ENCODE measurements around the gene ZNF516.
"Not testable (repeated sequence)": the region's sequence is repeated elsewhere in the genome, so short reads cannot be mapped to it uniquely, and the experiment has no call there.

Gene ZNF516

GRCh38 chr18:76490670-76491472, 4.2 kb downstream of the ZNF516 start:
- DNase-seq, result peak; percentile 70

- DNase-seq, result no peak
These were observed 5.0 kb downstream of the ZNF516 start for GRCh38 chr18:76490033-76490432.

DNA sequence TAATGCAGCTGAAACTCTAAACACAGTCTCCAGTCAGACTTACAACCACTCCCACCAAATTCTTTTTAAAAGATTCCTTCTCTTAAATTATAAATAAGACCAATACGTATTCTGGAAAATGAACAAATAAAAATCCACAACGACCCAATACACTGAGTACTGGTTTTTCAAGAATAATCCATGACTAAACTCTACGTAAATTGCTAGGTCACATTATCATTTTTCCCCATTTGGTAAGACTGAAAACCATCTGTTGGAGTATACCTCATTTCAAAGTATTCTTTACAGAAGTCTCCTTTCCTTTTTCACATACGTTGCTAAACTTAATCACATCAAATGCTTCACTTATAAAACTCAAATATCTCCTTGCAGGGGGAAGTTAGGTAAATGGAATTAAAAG, 6.0 kb downstream of the ZNF516 start:
- no peak for DNase-seq

DNA sequence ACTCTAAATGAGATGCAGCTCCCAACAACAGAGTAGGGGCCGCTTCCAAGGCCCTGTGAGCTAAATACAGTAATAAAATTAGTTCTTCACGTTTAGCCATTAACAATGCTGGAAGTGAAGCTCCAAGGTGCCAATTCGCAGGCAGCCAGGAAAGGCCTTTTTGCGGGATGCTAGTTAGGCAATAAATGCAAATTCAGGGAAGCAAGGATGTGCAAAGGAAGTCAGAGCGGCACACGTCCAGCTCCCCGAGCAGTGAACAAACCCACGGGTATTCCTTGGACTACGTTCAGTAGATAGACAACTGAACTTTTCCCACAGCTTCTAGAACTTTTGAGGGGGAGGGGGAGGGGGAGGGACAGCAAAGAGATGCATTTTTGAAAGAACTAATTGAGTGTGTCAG, 6.9 kb downstream of the ZNF516 start:
- DNase-seq, result no peak

- no peak for DNase-seq
These were observed 7.3 kb downstream of the ZNF516 start for GRCh38 chr18:76487782-76488181.

DNA sequence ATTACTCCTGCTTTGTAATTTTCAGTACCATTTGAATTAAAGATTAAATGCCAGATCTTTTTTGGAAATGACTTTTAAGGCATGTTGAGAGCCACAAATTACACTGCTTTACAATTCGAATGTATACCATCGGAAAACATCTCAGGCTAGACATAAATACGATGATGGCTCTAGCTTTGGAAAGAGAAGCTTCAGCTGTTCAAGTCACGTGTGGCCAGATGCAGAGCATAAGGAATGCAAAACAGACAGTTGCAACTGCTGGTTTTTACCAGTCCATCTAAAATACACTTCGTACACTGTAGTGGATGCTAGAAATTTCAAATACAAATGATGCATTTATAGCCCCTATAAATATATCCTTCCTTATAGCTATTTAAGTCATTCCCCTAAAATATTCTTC, 8.0 kb downstream of the ZNF516 start:
- DNase-seq, result no peak

GRCh38 chr18:76486574-76486973, 8.5 kb downstream of the ZNF516 start:
- no peak for DNase-seq

DNA sequence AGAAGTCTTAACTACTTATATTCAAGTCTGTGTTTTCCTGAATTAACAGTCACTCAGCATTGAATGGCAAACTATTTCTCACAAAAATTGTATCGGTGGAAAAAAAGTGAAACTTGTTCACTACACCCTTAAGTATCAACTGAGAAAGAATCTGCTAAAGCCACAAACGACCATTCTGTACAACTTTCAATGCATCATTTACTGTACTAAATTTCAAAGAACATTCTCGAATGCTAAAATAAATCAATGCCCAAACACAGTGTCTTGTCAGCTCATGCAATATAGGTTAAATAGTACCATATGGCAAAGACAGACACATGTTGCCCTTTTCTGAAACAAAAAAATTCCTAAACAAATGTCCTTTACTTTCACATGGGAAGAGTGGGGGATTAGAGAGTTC, 9.0 kb downstream of the ZNF516 start:
- no peak for DNase-seq

- DNase-seq, result no peak
These were observed 10.2 kb downstream of the ZNF516 start for GRCh38 chr18:76484749-76485387.

DNA sequence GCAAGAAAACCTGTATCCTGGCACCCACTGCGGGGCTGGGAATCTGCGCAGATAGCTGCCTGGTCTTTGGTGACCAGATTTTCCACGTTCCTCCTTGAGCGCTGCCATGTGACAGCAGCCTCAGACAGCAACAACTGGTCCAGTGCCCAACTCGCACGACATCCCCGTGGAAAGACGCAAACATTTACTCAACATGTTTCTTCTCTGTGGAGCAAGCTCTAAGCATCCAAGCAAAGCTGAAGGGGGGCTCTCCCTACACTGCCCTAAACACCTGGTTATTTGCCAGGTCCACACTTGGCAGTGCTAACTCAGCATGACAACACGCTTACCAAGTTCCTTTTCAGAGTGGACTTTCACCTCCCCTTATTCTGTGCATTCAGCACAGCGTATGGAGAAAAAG, 11.3 kb downstream of the ZNF516 start:
- DNase-seq, result no peak

DNA sequence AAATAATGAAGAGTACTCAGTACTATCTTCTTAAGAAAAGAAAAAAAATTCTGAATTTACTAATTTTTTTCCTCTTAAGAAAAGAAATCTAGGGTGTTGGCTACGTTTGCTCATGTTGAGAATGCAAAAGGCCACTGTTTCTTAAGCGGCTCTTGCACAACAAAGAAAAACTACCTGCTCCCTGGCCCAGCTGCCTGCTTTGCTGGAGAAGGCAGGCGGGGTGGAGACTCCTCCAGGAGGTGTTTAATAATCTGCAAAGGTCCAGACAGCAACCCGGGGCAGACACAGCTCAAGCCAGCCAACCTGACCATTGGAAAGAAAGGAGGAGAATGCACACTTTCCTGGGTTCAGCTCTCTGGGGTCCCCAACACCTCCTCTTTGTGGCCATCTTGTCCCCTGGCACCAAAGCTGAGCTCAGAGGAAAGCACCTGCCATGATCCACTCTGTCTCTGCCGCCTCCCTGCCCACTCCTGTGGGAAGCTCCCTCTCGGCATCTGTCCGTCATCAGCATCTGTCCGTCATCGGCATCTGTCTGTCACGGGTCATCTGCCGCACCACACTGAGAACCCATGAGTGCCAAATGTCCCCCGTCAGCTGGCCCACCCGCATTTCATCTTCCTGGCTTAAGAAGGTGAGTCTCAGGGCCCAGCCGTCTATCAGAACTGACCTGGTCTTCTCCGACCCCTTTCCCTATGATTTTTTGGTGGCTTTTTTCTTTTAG, 11.9 kb downstream of the ZNF516 start:
- no peak for DNase-seq

- no peak for DNase-seq
These were observed 12.8 kb downstream of the ZNF516 start for GRCh38 chr18:76482267-76482666.

DNA sequence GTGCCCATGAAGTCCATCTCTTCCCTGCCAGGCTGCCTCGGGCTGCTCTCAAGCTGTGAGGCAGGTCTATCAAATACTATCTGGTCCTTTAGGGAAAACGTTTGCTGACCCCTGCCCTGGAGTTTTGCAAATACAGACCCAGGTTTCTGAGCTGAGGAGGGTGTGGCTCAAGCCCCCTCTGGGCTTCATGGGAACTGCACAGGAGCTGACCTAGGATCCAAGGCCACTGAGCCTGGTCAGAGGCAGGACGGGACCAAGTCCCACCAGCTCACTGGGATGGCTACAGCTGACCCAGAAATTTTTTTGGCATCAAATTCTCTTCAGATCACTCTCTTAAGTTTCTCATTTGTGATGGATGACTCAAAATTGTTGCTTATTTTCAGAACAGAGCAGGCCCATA, 14.1 kb downstream of the ZNF516 start:
- DNase-seq, result no peak

- no peak for DNase-seq
These were observed 15.4 kb downstream of the ZNF516 start for GRCh38 chr18:76479351-76480238.

- no peak for DNase-seq
These were observed 18.1 kb downstream of the ZNF516 start for GRCh38 chr18:76476665-76477561.

GRCh38 chr18:76475450-76476194, 19.4 kb downstream of the ZNF516 start:
- DNase-seq, result no peak

DNA sequence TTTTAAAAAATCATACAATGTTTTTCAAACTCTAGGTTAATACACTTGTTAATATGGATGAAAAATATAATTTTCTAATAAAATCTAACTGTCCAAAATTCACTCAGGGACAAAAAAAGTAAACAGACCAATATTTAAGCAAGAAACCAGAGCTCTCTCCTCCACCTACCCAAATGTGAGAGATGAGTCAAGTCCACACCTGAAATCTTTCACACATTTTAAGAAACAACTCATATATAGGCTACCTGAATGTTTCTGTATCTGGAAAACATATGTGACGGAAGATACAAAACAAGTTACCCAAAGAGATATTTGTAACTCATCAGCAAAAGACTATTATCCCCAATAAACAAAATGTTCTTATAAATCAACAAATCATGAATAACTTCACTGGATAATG, 20.2 kb downstream of the ZNF516 start:
- DNase-seq, result no peak

DNA sequence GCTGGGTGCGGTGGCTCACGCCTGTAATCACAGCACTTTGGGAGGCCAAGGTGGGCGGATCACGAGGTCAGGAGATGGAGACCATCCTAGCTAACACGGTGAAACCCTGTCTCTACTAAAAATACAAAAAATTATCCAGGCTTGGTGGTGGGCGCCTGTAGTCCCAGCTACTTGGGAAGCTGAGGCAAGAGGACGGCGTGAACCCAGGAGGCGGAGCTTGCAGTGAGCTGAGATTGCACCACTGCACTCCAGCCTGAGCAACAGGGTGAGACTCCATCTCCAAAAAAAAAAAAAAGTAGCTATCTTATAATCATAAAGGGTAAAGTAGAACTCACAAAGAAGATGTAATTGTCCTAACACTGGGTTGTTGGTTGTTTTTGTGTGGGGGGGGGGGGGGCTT, 21.5 kb downstream of the ZNF516 start:
- not testable (repeated sequence) for DNase-seq

- no peak for DNase-seq
These were observed 22.2 kb downstream of the ZNF516 start for GRCh38 chr18:76472829-76473228.

DNA sequence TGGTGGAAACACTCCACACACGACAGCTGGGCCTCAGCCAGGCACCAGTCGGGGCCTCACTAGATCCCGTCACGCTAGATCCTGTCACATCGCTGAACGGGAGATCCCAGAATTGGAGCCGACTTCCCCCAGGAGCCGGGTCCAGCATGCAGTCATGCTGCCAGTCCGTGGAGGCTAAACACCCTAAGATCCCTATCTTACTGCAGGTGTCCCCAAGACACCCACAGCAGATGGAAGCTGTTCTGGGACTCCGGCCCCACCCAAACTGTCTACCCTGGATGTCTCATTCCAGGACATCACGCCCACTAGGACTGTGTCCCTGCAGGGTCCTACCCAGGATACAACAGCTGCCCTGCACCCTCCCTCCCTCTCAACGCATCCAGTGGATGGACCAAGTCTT, 23.4 kb downstream of the ZNF516 start:
- DNase-seq, result no peak

Data from activated T-cell treated with anti-CD3 and anti-CD28 coated beads, Interleukin-2, amount 50 U/mL, for 1 hour (primary cell).